ENCODE results near the gene GREB1. TPM values are rescaled to one million over a fixed set of nuclear protein-coding genes. Genes with fewer than 3 reads are reported as not detected.
A peak's percentile ranks its signal among the peaks of the same experiment; 100 is the strongest.

Gene GREB1
- total RNA-seq, 1 donor from 2014 or later: 30.8 TPM

GRCh38 chr2:11680182-11680900 lies 146.5 kb downstream of the GREB1 start:
- Histone ChIP-seq H3K4me2 (no peak overlapping the region), H3K9ac (no peak overlapping the region), H3K9me3 (ENCODE audit: low read depth) (no peaks in the 10 kb centered on the region), H3K79me2 (ENCODE audit: low read depth) (no peaks in the 10 kb centered on the region), H3K4me1 (peaks cover 21% of the 10 kb centered on the region), H3K4me3 (no peak overlapping the region), H3K27me3 (no peaks in the 10 kb centered on the region), H4K20me1 (ENCODE audit: low read depth) (no peaks in the 10 kb centered on the region), H3F3A (ENCODE audit: low read depth) (peaks cover 4% of the 10 kb centered on the region), H2AFZ (replicated peaks) (no peak overlapping the region), H3K27ac (no peak overlapping the region), H3K36me3 (no peaks in the 10 kb centered on the region)
- no peak for DNase-seq (ENCODE audit: low spot score)
- peaks cover 42% of the 10 kb centered on the region for H3K4me1 Mint-ChIP-seq
- H3K27ac Mint-ChIP-seq: no peak overlapping the region
- H3K9me3 Mint-ChIP-seq: no peaks in the 10 kb centered on the region
- H3K36me3 Mint-ChIP-seq: no peaks in the 10 kb centered on the region
- no peak overlapping the region for H3K4me3 Mint-ChIP-seq
- no peak for TF ChIP-seq EZH2phosphoT487 (IDR thresholded peaks at IDR 0.05)
- TF ChIP-seq EZH2 (IDR thresholded peaks at IDR 0.05): no peak
- TF ChIP-seq, protein P1, sequence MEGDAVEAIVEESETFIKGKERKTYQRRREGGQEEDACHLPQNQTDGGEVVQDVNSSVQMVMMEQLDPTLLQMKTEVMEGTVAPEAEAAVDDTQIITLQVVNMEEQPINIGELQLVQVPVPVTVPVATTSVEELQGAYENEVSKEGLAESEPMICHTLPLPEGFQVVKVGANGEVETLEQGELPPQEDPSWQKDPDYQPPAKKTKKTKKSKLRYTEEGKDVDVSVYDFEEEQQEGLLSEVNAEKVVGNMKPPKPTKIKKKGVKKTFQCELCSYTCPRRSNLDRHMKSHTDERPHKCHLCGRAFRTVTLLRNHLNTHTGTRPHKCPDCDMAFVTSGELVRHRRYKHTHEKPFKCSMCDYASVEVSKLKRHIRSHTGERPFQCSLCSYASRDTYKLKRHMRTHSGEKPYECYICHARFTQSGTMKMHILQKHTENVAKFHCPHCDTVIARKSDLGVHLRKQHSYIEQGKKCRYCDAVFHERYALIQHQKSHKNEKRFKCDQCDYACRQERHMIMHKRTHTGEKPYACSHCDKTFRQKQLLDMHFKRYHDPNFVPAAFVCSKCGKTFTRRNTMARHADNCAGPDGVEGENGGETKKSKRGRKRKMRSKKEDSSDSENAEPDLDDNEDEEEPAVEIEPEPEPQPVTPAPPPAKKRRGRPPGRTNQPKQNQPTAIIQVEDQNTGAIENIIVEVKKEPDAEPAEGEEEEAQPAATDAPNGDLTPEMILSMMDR (IDR thresholded peaks at IDR 0.05): no peak
- H3K27me3 Mint-ChIP-seq (ENCODE audit: insufficient read depth, low read depth): peaks cover 14% of the 10 kb centered on the region

DNA sequence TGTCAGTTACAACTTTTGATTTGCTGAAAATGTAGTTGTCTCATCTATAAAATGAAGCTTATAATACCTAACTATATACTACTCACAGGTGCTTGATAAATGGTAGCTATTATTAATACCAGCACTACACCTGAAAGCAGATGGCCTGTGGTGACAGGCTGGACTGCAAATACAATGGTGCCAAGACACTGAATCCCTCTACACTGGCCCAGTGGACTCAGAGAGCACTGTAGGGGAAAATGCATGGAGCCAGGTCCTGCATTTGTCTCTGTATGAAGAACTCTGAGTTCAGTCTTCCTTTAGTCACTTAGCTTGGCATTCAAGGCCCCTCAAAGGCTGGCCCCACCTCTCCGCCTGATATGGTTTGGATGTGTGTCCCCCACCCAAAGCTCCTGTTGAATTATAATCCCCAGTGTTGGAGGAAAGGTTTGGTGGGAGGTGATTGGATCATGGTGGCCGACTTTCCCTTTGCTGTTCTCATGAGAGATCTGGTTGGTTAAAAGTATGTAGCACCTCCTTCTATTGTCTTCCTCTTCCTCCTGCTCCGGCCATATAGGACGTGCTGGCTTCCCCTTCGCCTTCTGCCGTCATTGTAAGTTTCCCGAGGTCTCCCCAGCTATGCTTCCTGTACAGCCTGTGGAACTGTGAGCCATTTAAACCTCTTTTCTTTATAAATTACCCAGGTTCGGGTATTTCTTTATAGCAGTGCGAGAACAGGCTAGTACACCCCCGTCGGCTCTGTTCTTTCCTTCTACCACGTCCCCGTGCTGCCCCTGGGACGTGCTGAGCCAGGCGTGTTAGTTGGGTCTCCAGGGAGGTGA lies 147.3 kb downstream of the GREB1 start:
- Histone ChIP-seq H4K20me1 (ENCODE audit: low read depth) (no peaks in the 10 kb centered on the region), H3K27ac (no peak overlapping the region), H3K4me2 (no peak overlapping the region), H2AFZ (replicated peaks) (peak overlapping the region; percentile 88), H3K9me3 (ENCODE audit: low read depth) (no peaks in the 10 kb centered on the region), H3K4me1 (peaks cover 21% of the 10 kb centered on the region), H3K79me2 (ENCODE audit: low read depth) (no peaks in the 10 kb centered on the region), H3K9ac (no peak overlapping the region), H3K36me3 (no peaks in the 10 kb centered on the region), H3K27me3 (no peaks in the 10 kb centered on the region), H3F3A (ENCODE audit: low read depth) (peaks cover 4% of the 10 kb centered on the region), H3K4me3 (no peak overlapping the region)
- Mint-ChIP-seq H3K4me1 (peaks cover 36% of the 10 kb centered on the region), H3K36me3 (no peaks in the 10 kb centered on the region), H3K27ac (peak overlapping the region; percentile 65), H3K4me3 (no peak overlapping the region), H3K27me3 (ENCODE audit: insufficient read depth, low read depth) (peaks cover 16% of the 10 kb centered on the region), H3K9me3 (no peaks in the 10 kb centered on the region)
- TF ChIP-seq EZH2 (IDR thresholded peaks at IDR 0.05) (no peak), EZH2phosphoT487 (IDR thresholded peaks at IDR 0.05) (no peak)
- TF ChIP-seq, protein P1 (IDR thresholded peaks at IDR 0.05): no peak
- no peak for DNase-seq (ENCODE audit: low spot score)

DNA sequence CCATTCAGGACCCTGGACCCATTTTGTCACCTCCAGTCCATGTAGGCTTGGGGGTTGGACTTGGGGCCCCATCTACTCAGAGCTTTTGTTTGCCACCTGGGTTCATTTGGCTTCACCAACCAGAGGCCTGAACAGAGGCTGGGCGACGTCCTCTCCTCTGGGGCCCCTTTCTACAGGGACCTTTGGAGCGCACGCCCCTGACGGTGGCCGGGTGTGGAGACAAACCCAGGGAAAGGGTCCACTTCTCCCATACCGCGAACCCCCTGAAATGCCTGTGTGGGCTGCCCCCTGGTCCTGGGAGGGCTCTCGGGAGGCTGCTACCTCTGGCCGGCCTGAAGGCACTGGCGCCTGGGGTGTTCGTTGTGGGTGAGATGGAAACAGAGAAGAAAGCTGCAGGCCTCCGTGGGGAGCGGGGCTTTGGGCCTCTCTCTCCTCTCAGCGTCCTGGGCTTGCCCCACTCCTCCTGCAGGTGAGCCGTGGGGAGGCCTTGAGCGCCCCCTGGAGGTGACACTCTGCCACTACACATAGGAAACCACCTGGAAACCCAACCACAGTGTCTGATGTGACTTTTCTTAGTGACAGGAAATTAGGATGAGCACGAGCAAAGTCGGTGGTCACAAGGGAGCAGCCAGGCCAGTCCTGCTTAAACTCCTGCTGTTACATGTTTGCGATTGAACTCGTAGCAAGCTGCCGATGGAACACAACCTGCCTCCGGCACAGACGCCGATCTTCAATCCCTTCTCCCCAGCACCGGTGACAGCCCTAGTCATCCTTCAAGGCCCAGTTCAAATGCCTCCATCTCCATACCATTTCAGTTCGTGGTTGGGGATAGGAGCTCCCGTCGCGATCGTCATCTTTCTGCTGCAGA lies 148.1 kb downstream of the GREB1 start:
- no peaks in the 10 kb centered on the region for H3K36me3 ChIP-seq
- H3K9me3 Mint-ChIP-seq: no peaks in the 10 kb centered on the region

More for the DNA sequence above, 148.1 kb downstream of the GREB1 start:
- peaks cover 31% of the 10 kb centered on the region for H3K4me1 Mint-ChIP-seq
- Histone ChIP-seq H3K27me3 (no peaks in the 10 kb centered on the region), H4K20me1 (ENCODE audit: low read depth) (no peaks in the 10 kb centered on the region), H2AFZ (replicated peaks) (peak overlapping the region; percentile 88), H3F3A (ENCODE audit: low read depth) (peaks cover 4% of the 10 kb centered on the region), H3K9ac (no peak overlapping the region), H3K4me2 (no peak overlapping the region), H3K9me3 (ENCODE audit: low read depth) (no peaks in the 10 kb centered on the region), H3K79me2 (ENCODE audit: low read depth) (no peaks in the 10 kb centered on the region), H3K4me1 (peaks cover 21% of the 10 kb centered on the region), H3K4me3 (no peak overlapping the region), H3K27ac (no peak overlapping the region)
- peaks cover 14% of the 10 kb centered on the region for H3K27me3 Mint-ChIP-seq (ENCODE audit: insufficient read depth, low read depth)
- H3K27ac Mint-ChIP-seq: peak overlapping the region; percentile 78
- no peaks in the 10 kb centered on the region for H3K36me3 Mint-ChIP-seq
- DNase-seq (ENCODE audit: low spot score): peak; percentile 63
- TF ChIP-seq EZH2phosphoT487 (IDR thresholded peaks at IDR 0.05): no peak
- TF ChIP-seq, protein P1 (IDR thresholded peaks at IDR 0.05): peak; percentile 100
- H3K4me3 Mint-ChIP-seq: peak overlapping the region; percentile 63
